Measurements from ENCODE around the gene DLGAP5.
A peak's percentile ranks its signal among the peaks of the same experiment; 100 is the strongest.

DLGAP5 gene

DNA sequence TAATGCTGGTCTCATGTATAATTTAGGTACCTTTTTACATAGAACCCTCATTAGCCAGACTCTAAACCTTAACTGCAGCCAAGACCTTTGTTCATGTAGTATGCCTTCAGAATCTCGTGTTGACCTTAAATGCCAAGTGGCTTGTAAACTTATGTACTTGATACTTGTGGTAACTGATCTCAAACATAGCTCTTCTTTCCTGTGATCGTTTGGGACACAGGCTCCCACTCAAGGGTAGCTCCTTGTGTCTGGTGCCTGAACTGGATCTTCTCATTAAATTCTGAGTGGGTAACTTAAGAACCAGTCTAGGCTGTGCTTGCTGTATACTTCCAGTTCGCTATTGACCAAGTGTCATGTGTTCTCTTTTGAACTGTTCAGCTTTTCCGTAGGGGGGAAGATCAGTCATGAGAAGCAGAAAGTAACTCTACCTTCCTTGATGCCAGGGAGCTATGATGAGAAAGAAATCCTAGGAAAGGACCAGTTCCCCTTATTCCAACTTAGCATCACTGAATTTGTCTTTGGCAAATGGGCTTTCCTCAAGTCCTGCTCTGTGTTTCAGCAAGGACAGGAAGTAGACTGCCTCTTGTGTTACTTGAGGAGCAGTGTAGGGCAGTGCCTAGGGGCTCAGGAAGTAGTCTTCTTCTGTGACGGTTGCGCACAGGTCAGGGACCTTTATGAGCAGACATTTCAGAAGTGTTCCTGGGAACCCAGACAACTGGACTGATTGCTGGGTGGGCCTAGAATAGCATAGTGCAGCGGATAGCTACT lies 59.8 kb downstream of the DLGAP5 start:
- DNase-seq (peak in 1 of 3 experiments; percentile 8), ATAC-seq (replicated peaks) (peak; percentile 38)
- no peaks in the 10 kb centered on the region for H3K9me3 Mint-ChIP-seq
- peak overlapping the region in 1 of 2 donors; percentile 87 for H3K4me3 Mint-ChIP-seq
- H3K27me3 Mint-ChIP-seq: no peaks in the 10 kb centered on the region
- H3K36me3 Mint-ChIP-seq (ENCODE audit: insufficient read depth): no peaks in the 10 kb centered on the region
- peak overlapping the region; percentile 68 to 78 for H3K27ac Mint-ChIP-seq
- peaks cover 14 to 15% of the 10 kb centered on the region in 2 donors for H3K4me1 Mint-ChIP-seq (ENCODE audit: low read depth in 2 of 2)

DNA sequence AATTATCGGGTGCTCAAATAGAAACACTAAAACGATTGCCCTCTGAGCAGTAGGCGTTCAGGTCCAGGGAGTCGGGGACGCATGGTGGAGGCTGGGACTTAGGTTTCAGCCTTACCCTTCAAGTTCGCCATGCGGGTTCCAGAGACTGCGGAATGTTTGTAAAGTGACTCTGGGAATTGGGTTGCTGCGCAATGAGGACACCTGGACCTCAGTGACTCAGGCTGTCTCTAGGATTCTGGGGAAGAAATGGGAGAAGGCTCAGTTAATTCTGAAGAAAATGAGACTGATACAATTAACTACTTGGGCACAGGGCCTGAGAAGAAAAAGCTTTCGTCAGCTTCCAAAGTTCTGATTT lies 61.2 kb downstream of the DLGAP5 start:
- peak overlapping the region; percentile 87 for H3K4me3 Mint-ChIP-seq
- ATAC-seq (replicated peaks) (no peak), DNase-seq (no peak)
- no peaks in the 10 kb centered on the region for H3K27me3 Mint-ChIP-seq
- peak overlapping the region in 1 of 2 donors; percentile 93 for H3K27ac Mint-ChIP-seq
- H3K36me3 Mint-ChIP-seq (ENCODE audit: insufficient read depth): no peaks in the 10 kb centered on the region
- no peaks in the 10 kb centered on the region for H3K9me3 Mint-ChIP-seq
- peaks cover 24% of the 10 kb centered on the region in 2 donors for H3K4me1 Mint-ChIP-seq (ENCODE audit: low read depth in 2 of 2)

DNA sequence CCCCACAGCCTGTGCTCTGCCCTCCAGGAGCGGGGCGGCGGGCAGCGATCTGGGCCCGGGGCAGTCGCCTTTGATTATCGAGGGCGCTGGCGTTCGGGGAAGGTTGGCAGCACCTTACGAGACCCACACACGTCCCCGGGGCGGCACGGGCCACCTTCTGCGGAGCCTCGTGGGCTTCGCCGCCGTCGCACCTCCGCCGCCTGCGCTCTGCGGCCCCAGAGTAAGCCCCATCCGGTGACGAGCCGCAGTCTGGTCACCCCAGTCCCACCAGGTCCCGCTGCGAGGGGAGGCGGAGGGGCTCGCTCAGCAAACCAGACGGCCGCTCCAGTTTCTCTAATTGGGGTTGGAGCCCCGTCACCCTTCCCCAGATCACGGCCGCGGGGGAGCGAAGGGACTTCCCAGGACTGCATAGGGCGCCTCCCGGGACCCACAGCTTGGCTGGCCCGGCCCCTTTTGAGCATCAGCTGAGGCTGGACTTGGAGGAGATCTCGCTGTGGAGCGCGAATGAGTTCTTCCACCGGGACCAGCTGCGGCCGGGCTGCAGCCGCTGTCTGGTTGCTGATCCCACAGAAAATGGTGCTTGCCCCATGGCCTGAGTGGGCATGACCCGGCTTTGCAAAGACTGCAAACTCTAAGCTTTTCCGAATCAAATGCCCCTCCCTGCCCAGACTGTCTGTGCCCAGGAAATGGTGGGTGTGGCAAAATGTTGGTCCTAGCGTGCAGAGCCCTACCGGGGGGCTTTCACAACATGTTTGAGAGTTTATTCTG lies 61.8 kb downstream of the DLGAP5 start:
- H3K4me1 Mint-ChIP-seq (ENCODE audit: low read depth in 2 of 2): peaks cover 28 to 30% of the 10 kb centered on the region in 2 donors
- H3K27me3 Mint-ChIP-seq: no peaks in the 10 kb centered on the region
- no peaks in the 10 kb centered on the region for H3K36me3 Mint-ChIP-seq (ENCODE audit: insufficient read depth)
- H3K4me3 Mint-ChIP-seq: peak overlapping the region; percentile 87
- H3K27ac Mint-ChIP-seq: peak overlapping the region in 1 of 2 donors; percentile 93
- peak; percentile 43 to 66 (median 61) for DNase-seq
- H3K9me3 Mint-ChIP-seq: no peaks in the 10 kb centered on the region
- peak; percentile 73 for ATAC-seq (replicated peaks)

DNA sequence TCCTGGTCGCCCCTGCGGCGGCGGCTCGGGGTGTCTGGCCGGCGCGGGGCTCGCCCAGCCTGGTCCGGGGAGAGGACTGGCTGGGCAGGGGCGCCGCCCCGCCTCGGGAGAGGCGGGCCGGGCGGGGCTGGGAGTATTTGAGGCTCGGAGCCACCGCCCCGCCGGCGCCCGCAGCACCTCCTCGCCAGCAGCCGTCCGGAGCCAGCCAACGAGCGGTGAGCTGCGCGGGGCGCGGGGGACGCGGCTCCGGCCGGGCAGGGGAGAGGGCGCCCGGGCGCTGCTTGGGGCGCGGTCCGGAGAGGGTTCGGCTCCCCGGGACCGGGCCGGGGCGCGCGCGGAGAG lies 62.3 kb downstream of the DLGAP5 start, which contains the start of gene LGALS3:
TSS of gene LGALS3 (plus strand) at position 167 of the 342 bp plus-strand sequence. CDS start 8,122 bp downstream, outside the sequence.
- no peaks in the 10 kb centered on the region for H3K36me3 Mint-ChIP-seq (ENCODE audit: insufficient read depth)
- DNase-seq: peak in 1 of 3 experiments; percentile 17
- peaks cover 28 to 31% of the 10 kb centered on the region in 2 donors for H3K4me1 Mint-ChIP-seq (ENCODE audit: low read depth in 2 of 2)
- H3K4me3 Mint-ChIP-seq: peak within 1 kb of the TSS; percentile 87
- H3K27ac Mint-ChIP-seq: peak within 1 kb of the TSS; percentile 85 to 93
- no peaks in the 10 kb centered on the region for H3K9me3 Mint-ChIP-seq
- H3K27me3 Mint-ChIP-seq: no peaks in the 10 kb centered on the region
- ATAC-seq (replicated peaks): peak; percentile 46

DNA sequence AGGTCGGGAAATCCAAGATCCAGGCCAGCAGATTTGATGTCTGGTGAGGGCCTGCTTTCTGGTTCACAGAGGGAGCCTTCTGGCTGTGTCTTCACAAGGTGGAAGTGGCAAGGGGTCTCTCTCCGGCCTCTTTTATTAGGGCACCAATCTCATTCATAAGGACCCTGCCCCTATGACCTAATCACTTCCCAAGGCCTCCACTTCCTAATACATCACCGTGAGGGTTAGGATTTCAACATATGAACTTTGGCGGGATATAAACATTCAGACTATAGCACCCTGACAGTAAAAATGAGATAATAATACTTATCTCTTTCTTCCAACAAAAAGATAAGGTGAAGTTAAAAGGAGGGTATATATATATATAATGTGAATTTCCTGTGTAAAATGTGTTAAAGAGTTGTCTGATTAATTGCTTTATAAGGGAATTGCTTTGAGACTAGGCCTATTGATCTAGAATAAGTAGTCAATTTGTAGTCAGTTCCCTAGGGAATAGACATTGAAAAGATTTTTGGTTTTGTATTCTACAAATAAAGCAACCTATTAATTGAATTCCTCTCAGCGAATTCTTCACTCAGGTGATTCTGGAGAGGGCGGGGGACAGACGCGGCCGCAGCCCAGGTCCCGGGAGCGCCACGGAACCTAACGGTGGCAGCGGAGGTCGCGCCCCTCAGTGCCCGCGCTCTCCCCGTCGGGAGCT lies 62.8 kb downstream of the DLGAP5 start:
- ATAC-seq (replicated peaks) (no peak), DNase-seq (no peak)
- no peaks in the 10 kb centered on the region for H3K9me3 Mint-ChIP-seq
- peak overlapping the region; percentile 85 to 93 for H3K27ac Mint-ChIP-seq
- H3K27me3 Mint-ChIP-seq: no peaks in the 10 kb centered on the region
- peak overlapping the region; percentile 87 for H3K4me3 Mint-ChIP-seq
- peaks cover 28 to 31% of the 10 kb centered on the region in 2 donors for H3K4me1 Mint-ChIP-seq (ENCODE audit: low read depth in 2 of 2)
- H3K36me3 Mint-ChIP-seq (ENCODE audit: insufficient read depth): no peaks in the 10 kb centered on the region

DNA sequence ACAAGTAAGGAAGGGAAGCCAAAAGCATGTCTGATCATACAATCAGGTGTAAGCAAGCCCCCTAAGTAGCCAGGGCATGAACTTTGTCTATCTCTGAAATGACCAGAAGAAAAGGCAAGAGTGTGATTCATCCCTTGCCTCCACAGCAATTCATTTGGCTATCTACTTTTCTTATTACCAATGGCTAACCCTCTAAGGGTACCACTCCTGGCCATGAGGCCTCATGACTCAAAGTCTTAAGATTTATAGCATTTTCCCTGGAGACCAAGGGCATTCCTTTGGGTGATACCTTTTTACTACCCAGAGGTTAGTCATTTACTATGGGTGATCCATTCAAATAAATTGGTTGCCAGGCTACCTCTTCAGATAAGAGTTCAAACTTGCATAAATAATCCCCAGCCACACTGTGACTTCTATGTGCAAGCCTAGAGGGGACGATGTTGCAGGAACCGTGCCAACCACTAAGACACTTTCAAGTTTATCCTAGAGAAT lies 63.9 kb downstream of the DLGAP5 start:
- H3K27ac Mint-ChIP-seq: peak overlapping the region in 1 of 2 donors; percentile 80
- DNase-seq (no peak), ATAC-seq (replicated peaks) (no peak)
- H3K4me1 Mint-ChIP-seq (ENCODE audit: low read depth in 2 of 2): peaks cover 28 to 31% of the 10 kb centered on the region in 2 donors
- H3K9me3 Mint-ChIP-seq: no peaks in the 10 kb centered on the region
- H3K36me3 Mint-ChIP-seq (ENCODE audit: insufficient read depth): no peaks in the 10 kb centered on the region
- no peaks in the 10 kb centered on the region for H3K27me3 Mint-ChIP-seq
- H3K4me3 Mint-ChIP-seq: no peak overlapping the region

DNA sequence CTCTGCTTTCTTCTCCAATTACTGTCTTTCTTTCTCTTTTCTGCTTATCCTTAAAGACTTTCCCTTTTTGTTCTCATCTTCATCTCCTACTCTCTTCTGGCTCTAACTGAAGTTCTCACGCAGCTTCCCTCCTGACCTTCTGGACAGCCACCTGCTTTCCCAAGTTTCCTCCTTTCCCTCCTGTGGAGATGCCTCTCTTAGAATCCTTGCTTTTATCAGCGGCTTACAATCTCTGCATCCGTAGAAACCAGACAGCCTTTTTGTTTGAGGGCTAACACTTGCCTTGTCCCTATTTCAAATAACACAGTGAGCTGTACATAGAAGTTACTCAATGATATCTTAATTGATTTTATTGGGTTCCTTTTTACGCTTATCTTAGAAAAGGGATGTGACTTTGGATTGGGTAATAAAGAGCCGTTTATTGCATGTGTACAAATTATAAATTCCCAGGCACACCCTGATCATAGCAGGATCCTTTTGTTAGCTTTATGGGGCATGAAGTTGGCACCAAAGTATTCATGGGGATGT lies 64.4 kb downstream of the DLGAP5 start:
- Mint-ChIP-seq H3K27ac (peak overlapping the region; percentile 80 to 83), H3K4me3 (no peak overlapping the region), H3K36me3 (ENCODE audit: insufficient read depth) (no peaks in the 10 kb centered on the region), H3K27me3 (no peaks in the 10 kb centered on the region), H3K4me1 (ENCODE audit: low read depth in 2 of 2) (peaks cover 28 to 31% of the 10 kb centered on the region in 2 donors), H3K9me3 (no peaks in the 10 kb centered on the region)
- ATAC-seq (replicated peaks) (no peak), DNase-seq (no peak)

DNA sequence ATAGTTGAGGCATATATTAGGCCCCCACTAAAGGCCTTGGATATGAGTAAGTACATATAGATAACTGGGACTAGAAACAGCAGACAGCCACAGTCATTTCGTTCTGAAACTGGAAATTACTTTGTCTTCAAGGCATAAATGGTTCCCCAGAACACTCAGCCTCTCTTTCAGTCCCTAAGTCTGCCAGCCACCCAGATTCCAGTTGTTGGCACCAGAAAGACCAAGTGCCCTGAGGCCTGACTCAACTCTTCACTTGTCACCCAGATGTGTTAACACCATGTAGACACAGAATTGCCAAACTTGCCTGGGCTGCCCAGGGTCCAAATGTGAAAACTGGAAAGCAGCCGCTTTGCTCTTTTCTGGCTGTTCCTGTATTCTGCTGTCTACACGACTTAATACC lies 65.4 kb downstream of the DLGAP5 start:
- peak overlapping the region in 1 of 2 donors; percentile 65 for H3K4me3 Mint-ChIP-seq
- no peak for DNase-seq
- no peaks in the 10 kb centered on the region for H3K9me3 Mint-ChIP-seq
- peaks cover 28 to 30% of the 10 kb centered on the region in 2 donors for H3K4me1 Mint-ChIP-seq (ENCODE audit: low read depth in 2 of 2)
- no peak for ATAC-seq (replicated peaks)
- peak overlapping the region; percentile 80 to 83 for H3K27ac Mint-ChIP-seq
- H3K36me3 Mint-ChIP-seq (ENCODE audit: insufficient read depth): no peaks in the 10 kb centered on the region
- no peaks in the 10 kb centered on the region for H3K27me3 Mint-ChIP-seq

DNA sequence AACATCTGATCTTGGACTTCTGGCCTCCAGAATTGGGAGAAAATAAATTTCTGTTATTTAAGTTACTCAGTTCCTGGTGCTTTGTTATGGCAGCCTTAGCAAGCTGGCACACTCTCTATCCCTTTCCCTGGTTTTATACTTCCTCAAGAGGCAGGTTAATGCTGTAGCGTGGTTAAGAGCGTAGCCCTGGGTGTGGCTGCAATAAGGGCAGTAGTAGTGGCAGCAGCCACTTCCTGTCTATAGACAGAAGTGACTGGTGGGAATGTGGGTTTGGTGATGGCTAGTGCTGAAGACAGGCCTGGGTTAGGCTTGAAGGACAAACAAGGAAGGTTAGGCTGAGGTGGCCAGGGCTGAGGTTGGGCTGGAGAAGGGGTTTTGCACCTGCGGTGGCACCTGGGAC lies 66.0 kb downstream of the DLGAP5 start:
- no peaks in the 10 kb centered on the region for H3K36me3 Mint-ChIP-seq (ENCODE audit: insufficient read depth)
- H3K4me3 Mint-ChIP-seq: peak overlapping the region; percentile 15 to 65
- peaks cover 29 to 31% of the 10 kb centered on the region in 2 donors for H3K4me1 Mint-ChIP-seq (ENCODE audit: low read depth in 2 of 2)
- DNase-seq (no peak), ATAC-seq (replicated peaks) (no peak)
- H3K27me3 Mint-ChIP-seq: no peaks in the 10 kb centered on the region
- H3K9me3 Mint-ChIP-seq: no peaks in the 10 kb centered on the region
- H3K27ac Mint-ChIP-seq: peak overlapping the region; percentile 83 to 87

DNA sequence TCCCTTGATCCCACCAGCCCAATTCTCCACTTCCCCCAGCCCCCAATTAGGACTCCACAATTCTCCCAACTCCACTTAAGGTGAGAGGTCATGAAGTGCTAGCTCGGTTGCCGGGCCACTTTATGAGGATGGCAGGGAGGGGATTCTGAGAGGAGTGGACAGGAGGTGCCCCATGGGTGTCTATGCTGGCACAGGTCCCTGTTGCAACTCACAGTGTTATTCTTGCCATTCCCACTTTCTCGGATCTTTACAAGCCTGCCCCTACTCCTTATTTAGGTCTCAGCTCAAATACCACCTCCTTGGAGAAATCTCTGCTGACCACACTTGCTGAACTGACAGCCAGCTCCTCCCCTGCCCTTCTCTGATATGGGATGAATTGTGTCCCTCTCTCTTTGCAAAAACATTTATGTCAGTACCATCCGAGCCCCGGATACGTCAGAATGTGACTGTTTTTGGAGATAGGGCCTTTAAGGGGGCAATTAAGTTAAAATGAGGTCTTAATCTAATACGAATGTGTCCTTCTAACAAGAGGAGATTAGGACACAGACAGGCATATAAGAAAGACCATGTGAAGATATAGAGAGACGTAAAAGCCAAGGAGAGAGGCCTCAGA lies 66.5 kb downstream of the DLGAP5 start:
- H3K27me3 Mint-ChIP-seq: no peaks in the 10 kb centered on the region
- DNase-seq (no peak), ATAC-seq (replicated peaks) (no peak)
- H3K36me3 Mint-ChIP-seq (ENCODE audit: insufficient read depth): no peaks in the 10 kb centered on the region
- H3K4me1 Mint-ChIP-seq (ENCODE audit: low read depth in 2 of 2): peaks cover 26 to 27% of the 10 kb centered on the region in 2 donors
- peak overlapping the region; percentile 15 to 65 for H3K4me3 Mint-ChIP-seq
- peak overlapping the region; percentile 83 to 87 for H3K27ac Mint-ChIP-seq
- H3K9me3 Mint-ChIP-seq: no peaks in the 10 kb centered on the region

DNA sequence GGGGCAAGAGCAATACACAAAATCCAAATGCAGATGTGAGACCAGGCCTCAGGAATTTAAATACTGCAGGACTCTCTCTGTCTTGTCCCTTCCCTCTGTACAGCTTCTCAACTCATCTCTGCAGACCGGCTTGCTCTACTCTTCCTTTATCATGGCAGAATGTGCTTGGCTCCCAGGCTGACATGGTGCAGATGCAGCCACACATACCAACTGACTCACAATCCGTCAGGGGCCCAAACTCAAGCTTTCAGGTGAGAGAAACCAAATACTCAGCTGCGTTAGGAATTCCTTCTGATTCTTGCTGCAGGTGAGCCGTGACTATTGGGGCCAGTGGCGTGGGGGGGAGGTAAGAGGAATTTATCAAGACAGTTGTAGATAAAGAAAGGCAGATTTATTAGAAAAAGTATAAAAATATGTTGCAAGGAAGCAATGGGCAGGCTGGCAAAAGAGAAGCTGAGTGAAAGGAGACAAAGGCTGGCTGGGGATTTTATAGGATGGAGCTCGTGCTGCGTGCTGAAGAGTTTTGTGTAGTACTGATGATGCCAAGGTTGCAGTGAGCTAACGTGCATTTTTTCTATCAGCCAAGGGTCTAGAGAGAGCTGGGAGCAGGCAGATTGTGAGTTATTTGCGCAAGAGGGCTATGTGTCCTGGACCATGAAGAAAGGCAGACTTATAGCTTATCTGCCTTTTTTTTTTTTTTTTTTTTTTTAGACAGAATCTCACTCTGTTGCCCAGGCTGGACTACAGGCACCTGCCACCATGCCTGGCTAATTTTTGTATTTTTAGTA lies 67.3 kb downstream of the DLGAP5 start:
- DNase-seq (no peak), ATAC-seq (replicated peaks) (no peak)
- Mint-ChIP-seq H3K4me3 (no peak overlapping the region), H3K4me1 (ENCODE audit: low read depth in 2 of 2) (peaks cover 24 to 25% of the 10 kb centered on the region in 2 donors), H3K36me3 (ENCODE audit: insufficient read depth) (no peaks in the 10 kb centered on the region), H3K27ac (no peak overlapping the region), H3K9me3 (no peaks in the 10 kb centered on the region), H3K27me3 (no peaks in the 10 kb centered on the region)

DNA sequence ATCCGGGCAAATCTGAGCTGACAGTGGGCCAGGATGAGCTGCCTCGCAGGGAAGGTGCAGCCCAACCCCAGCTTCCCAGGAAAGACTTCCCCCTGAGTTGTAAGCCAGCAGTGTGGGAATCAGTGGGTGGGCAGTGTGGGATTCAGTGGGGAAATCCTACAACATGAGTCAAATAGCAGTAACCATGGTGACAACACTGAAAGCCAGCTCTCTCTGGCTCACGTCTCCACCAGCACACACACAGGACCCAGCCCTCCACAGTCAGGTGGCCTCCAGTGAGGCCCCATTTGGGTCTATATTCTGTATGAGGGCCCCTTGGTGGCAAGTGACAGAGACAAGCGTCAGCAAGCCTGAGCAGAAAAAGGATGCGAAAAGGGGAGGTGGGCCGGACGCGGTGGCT lies 68.3 kb downstream of the DLGAP5 start:
- H3K27me3 Mint-ChIP-seq: no peaks in the 10 kb centered on the region
- peaks cover 22 to 24% of the 10 kb centered on the region in 2 donors for H3K4me1 Mint-ChIP-seq (ENCODE audit: low read depth in 2 of 2)
- no peak for DNase-seq
- no peaks in the 10 kb centered on the region for H3K36me3 Mint-ChIP-seq (ENCODE audit: insufficient read depth)
- no peak overlapping the region for H3K4me3 Mint-ChIP-seq
- no peaks in the 10 kb centered on the region for H3K9me3 Mint-ChIP-seq
- no peak for ATAC-seq (replicated peaks)
- H3K27ac Mint-ChIP-seq: no peak overlapping the region
